HCT116 (cell line): ENCODE data around the gene UQCRH. TPM values are rescaled to one million over a fixed set of nuclear protein-coding genes. Genes with fewer than 3 reads are reported as not detected.

ENCODE experiments used
- ATAC-seq: fragments of 200-7000 bp; cut with Tn5 transposase; 2 replicates; pipeline ENCODE4 v1.9.1; 2020; ENCODE audit warnings: mild to moderate bottlenecking, moderate library complexity
- BruUV-seq: library from RNA; stranded (reverse); fragments of 400-500 nt; replicated peaks from 2 replicates; lab custom pipeline; 2021; lab: Mats Ljungman, UMichigan
- CTCF ChIA-PET: fragments of 300-600 bp; sonication (Branson Sonifier 250); formaldehyde crosslinking; loops from one replicate; lab custom pipeline; 2021; ENCODE audit warnings: antibody characterized with exemption; lab: Charles Lee
- POLR2A ChIA-PET: fragments of 300-600, 350-600 bp; sonication (Branson Sonifier 250); formaldehyde crosslinking; loops from one replicate; lab custom pipeline; 2021; ENCODE audit warnings: antibody characterized with exemption; lab: Charles Lee
- RAD21 ChIA-PET, 2 experiments: fragments of 300-600 bp; sonication (Branson Sonifier 250); formaldehyde crosslinking; loops; one replicate each; lab custom pipeline; 2023; ENCODE audit warnings: low total read pairs in 2 of 2; ENCODE audit not compliant: uncharacterized antibody in 2 of 2, unreplicated experiment in 2 of 2, low non-redundant PET in 1 of 2; lab: Charles Lee
- DNase-seq: peaks from one replicate; pipeline ENCODE4 v3.0.0-alpha.2; 2010; ENCODE audit warnings: low read depth, low spot score
- H2AFZ ChIP-seq: fragments of 200-600 bp; shearing (Covaris generic), sonication (generic); 2 replicates; pipeline ENCODE4 v1.6.1; 2017; ENCODE audit warnings: low read depth, mixed run types, mixed read lengths, antibody characterized with exemption, low read length; ENCODE audit not compliant: poor library complexity, severe bottlenecking
- H3K27ac ChIP-seq: 2 replicates; pipeline ENCODE4 v1.5.1; 2012; ENCODE audit warnings: low read depth, low read length
- H3K27me3 ChIP-seq: fragments of 200-600 bp; sonication (generic); 2 replicates; pipeline ENCODE4 v1.6.1; 2016; ENCODE audit warnings: mixed run types, low read length, mixed read lengths; ENCODE audit not compliant: insufficient read depth
- H3K36me3 ChIP-seq, 2 experiments: fragments of 200-500 bp in 1 of 2; fragments of 200-600 bp in 1 of 2; sonication (Bioruptor generic) in 1 of 2; sonication (generic) in 1 of 2; 2 replicates each; pipeline versions ENCODE4 v1.5.1 to v1.6.1; 2014 to 2016; ENCODE audit warnings: low read length in 2 of 2, inconsistent platforms in 1 of 2, mixed read lengths in 1 of 2, mixed run types in 1 of 2; ENCODE audit not compliant: insufficient read depth in 2 of 2, control insufficient read depth in 1 of 2
- H3K4me1 ChIP-seq, 2 experiments: fragments of 200-600 bp in 1 of 2; sonication (generic) in 1 of 2; 2 replicates each; pipeline versions ENCODE4 v1.5.1 to v1.6.1; 2012 to 2017; ENCODE audit warnings: low read length in 2 of 2, inconsistent platforms in 1 of 2, mild to moderate bottlenecking in 1 of 2, mixed read lengths in 1 of 2, mixed run types in 1 of 2, moderate library complexity in 1 of 2; ENCODE audit not compliant: insufficient read depth in 2 of 2, control insufficient read depth in 1 of 2
- H3K4me2 ChIP-seq: fragments of 200-600 bp; sonication (generic); 2 replicates; pipeline ENCODE4 v1.6.1; 2017; ENCODE audit warnings: mixed run types, low read length, mixed read lengths
- H3K4me3 ChIP-seq, 2 experiments: fragments of 200-600 bp in 1 of 2; sonication (generic) in 1 of 2; replicated peaks in 1 of 2; 2 replicates each; pipeline ENCODE4 v1.5.1; 2011 to 2016; ENCODE audit warnings: low read length in 2 of 2, control low read depth in 1 of 2, low read depth in 1 of 2, mild to moderate bottlenecking in 1 of 2, mixed read lengths in 1 of 2, mixed run types in 1 of 2
- H3K79me2 ChIP-seq: fragments of 200-600 bp; sonication (generic); 2 replicates; pipeline ENCODE4 v1.6.1; 2017; ENCODE audit warnings: mild to moderate bottlenecking, mixed run types, low read length, moderate library complexity, mixed read lengths; ENCODE audit not compliant: insufficient read depth
- H3K9ac ChIP-seq: fragments of 200-600 bp; sonication (generic); 2 replicates; pipeline ENCODE4 v1.6.1; 2016; ENCODE audit warnings: low read length, mixed read lengths
- H3K9me2 ChIP-seq: fragments of 200-600 bp; sonication (generic), shearing (Covaris generic); 2 replicates; pipeline ENCODE4 v1.6.1; 2017; ENCODE audit warnings: mixed run types, mild to moderate bottlenecking, moderate library complexity; ENCODE audit not compliant: insufficient read depth
- H3K9me3 ChIP-seq, 2 experiments: fragments of 200-500 bp in 1 of 2; fragments of 200-600 bp in 1 of 2; sonication (Bioruptor generic) in 1 of 2; sonication (generic) in 1 of 2; 2 replicates each; pipeline ENCODE4 v1.6.1; 2014 to 2017; ENCODE audit warnings: low read length in 2 of 2, mixed read lengths in 2 of 2, inconsistent platforms in 1 of 2, low read depth in 1 of 2, mild to moderate bottlenecking in 1 of 2, mixed run types in 1 of 2, moderate library complexity in 1 of 2; ENCODE audit not compliant: control insufficient read depth in 1 of 2, insufficient read depth in 1 of 2
- H4K20me1 ChIP-seq: fragments of 200-600 bp; sonication (generic), shearing (Covaris generic); 2 replicates; pipeline ENCODE4 v1.6.1; 2017; ENCODE audit warnings: mixed run types, mild to moderate bottlenecking, moderate library complexity; ENCODE audit not compliant: insufficient read depth
- JUND ChIP-seq: IDR thresholded peaks from 2 replicates; pipeline ENCODE4 v1.6.1; 2012
- POLR2AphosphoS5 ChIP-seq: IDR thresholded peaks from 2 replicates; pipeline ENCODE4 v1.6.1; 2011; ENCODE audit warnings: mild to moderate bottlenecking, low read depth, low read length, moderate library complexity
- YY1 ChIP-seq: IDR thresholded peaks from 2 replicates; pipeline ENCODE4 v1.6.1; 2011; ENCODE audit warnings: low read length, low read depth, moderate library complexity, mild to moderate bottlenecking; ENCODE audit not compliant: insufficient replicate concordance; ENCODE audit errors: extremely low read depth
- intact Hi-C: fragments of 100-400 bp; cut with micrococcal nuclease; formaldehyde crosslinking; loops from 2 replicates; pipeline ENCODE4 v1.10.0; 2022
- total RNA-seq: library from RNA; stranded (reverse); gene quantifications from one replicate; pipeline ENCODE4 v1.2.1, GENCODE V29; 2021; ENCODE audit not compliant: unreplicated experiment
- TF ChIP-seq, protein P1 (sequence below), 3 experiments: fragments of 200-600 bp in 1 of 3; sonication (generic) in 1 of 3; IDR thresholded peaks in 2 of 3; conservative IDR thresholded peaks in 1 of 3; 2 replicates each; pipeline ENCODE4 v1.5.1; 2012 to 2017; ENCODE audit warnings: low read depth in 2 of 3, low read length in 2 of 3, antibody characterized with exemption in 1 of 3, borderline replicate concordance in 1 of 3, control low read depth in 1 of 3, mild to moderate bottlenecking in 1 of 3, mixed read lengths in 1 of 3, mixed run types in 1 of 3, moderate library complexity in 1 of 3; ENCODE audit not compliant: insufficient read depth in 1 of 3

UQCRH gene
- total RNA-seq, 1 experiment from 2014 or later: 514 TPM

DNA sequence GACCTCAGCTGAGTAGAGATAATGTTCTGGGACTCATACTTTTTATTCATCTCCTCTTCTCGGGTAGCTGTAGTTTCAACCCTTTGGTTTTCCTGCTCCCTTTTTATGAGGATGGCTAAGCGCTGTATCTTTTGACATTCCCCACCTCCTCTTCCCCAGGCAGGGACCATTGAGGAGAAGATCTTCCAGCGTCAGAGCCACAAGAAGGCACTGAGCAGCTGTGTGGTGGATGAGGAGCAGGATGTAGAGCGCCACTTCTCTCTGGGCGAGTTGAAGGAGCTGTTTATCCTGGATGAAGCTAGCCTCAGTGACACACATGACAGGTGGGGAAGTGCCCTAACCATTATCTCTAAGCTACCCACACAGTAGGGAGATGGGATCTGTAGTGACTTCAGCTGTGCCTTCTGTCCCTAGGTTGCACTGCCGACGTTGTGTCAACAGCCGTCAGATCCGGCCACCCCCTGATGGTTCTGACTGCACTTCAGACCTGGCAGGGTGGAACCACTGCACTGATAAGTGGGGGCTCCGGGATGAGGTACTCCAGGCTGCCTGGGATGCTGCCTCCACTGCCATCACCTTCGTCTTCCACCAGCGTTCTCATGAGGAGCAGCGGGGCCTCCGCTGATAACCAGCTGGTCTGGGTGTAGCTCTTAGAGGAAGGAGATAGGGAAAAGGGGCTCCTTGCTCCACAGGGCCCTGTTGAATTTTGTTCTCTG lies 25.7 kb upstream of the UQCRH start:
- H4K20me1 ChIP-seq: no peaks in the 10 kb centered on the region
- intact Hi-C loops: no loop called here
- H3K27me3 ChIP-seq: no peaks in the 10 kb centered on the region
- no peak overlapping the region for H3K4me3 ChIP-seq
- no peak overlapping the region for H2AFZ ChIP-seq
- ATAC-seq (no peak), DNase-seq (no peak)
- RAD21 ChIA-PET: no interaction called here
- TF ChIP-seq, protein P1, sequence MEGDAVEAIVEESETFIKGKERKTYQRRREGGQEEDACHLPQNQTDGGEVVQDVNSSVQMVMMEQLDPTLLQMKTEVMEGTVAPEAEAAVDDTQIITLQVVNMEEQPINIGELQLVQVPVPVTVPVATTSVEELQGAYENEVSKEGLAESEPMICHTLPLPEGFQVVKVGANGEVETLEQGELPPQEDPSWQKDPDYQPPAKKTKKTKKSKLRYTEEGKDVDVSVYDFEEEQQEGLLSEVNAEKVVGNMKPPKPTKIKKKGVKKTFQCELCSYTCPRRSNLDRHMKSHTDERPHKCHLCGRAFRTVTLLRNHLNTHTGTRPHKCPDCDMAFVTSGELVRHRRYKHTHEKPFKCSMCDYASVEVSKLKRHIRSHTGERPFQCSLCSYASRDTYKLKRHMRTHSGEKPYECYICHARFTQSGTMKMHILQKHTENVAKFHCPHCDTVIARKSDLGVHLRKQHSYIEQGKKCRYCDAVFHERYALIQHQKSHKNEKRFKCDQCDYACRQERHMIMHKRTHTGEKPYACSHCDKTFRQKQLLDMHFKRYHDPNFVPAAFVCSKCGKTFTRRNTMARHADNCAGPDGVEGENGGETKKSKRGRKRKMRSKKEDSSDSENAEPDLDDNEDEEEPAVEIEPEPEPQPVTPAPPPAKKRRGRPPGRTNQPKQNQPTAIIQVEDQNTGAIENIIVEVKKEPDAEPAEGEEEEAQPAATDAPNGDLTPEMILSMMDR (IDR thresholded peaks at IDR 0.05 in 2 of 3, conservative IDR thresholded peaks at IDR 0.05 in 1 of 3; ENCODE audit: borderline replicate concordance in 1 of 3, insufficient read depth in 1 of 3, low read depth in 2 of 3, low read length in 2 of 3): no peak
- TF ChIP-seq YY1: no peak
- CTCF ChIA-PET: no interaction called here
- H3K4me2 ChIP-seq: no peak overlapping the region
- H3K4me1 ChIP-seq: no peaks in the 10 kb centered on the region
- no peak overlapping the region for H3K9ac ChIP-seq
- H3K27ac ChIP-seq: no peak overlapping the region
- peaks cover 34 to 70% of the 10 kb centered on the region in 2 experiments for H3K36me3 ChIP-seq
- no TSS peak for BruUV-seq
- POLR2A ChIA-PET: no interaction called here
- no peaks in the 10 kb centered on the region for H3K9me3 ChIP-seq
- H3K79me2 ChIP-seq: no peaks in the 10 kb centered on the region
- H3K9me2 ChIP-seq: no peaks in the 10 kb centered on the region

DNA sequence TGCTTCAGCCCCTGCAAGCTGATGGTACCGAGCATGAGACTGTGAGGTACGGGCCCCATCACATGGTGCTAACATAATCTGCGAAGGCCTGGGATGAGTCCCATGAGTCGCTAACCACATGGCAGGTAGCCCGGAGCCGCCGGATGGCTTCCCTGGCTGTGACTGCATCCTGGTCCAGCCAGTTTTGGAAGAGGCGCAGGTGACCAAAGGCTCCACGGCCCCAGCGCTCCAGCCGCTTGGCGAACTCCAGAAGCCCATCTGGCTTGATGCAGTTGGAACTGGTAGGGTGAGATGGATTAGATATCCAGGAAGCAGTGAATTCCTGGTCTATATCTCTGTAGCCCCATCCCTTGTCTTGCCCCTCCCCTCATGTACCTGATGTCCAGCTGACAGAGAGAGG lies 24.7 kb upstream of the UQCRH start:
- H4K20me1 ChIP-seq: no peaks in the 10 kb centered on the region
- H3K9ac ChIP-seq: no peak overlapping the region
- H3K79me2 ChIP-seq: no peaks in the 10 kb centered on the region
- TF ChIP-seq JUND: no peak; the same call in 1 of the 2 replicates
- 0 out of 2 replicates have a peak, but pooled peaks have one; percentile 13 for TF ChIP-seq POLR2AphosphoS5
- BruUV-seq: no TSS peak
- RAD21 ChIA-PET: no interaction called here
- H3K4me2 ChIP-seq: no peak overlapping the region
- no peak overlapping the region for H2AFZ ChIP-seq
- H3K27me3 ChIP-seq: no peaks in the 10 kb centered on the region
- ATAC-seq: peak; percentile 33; the same call in 1 of the 2 replicates
- no peak for DNase-seq
- no peak overlapping the region for H3K27ac ChIP-seq
- H3K4me3 ChIP-seq: no peak overlapping the region
- POLR2A ChIA-PET: no interaction called here
- no peaks in the 10 kb centered on the region for H3K9me2 ChIP-seq
- H3K4me1 ChIP-seq: no peaks in the 10 kb centered on the region
- CTCF ChIA-PET: no interaction called here
- H3K9me3 ChIP-seq: no peaks in the 10 kb centered on the region
- intact Hi-C loops: no loop called here
- H3K36me3 ChIP-seq: peaks cover 29 to 61% of the 10 kb centered on the region in 2 experiments; a peak in 3 of 4 replicates
